ENCODE data around the gene GRAMD2A.

Gene GRAMD2A

GRCh38 chr15:72235298-72235697, 37.7 kb upstream of the GRAMD2A start:
- TF ChIP-seq, protein P1, sequence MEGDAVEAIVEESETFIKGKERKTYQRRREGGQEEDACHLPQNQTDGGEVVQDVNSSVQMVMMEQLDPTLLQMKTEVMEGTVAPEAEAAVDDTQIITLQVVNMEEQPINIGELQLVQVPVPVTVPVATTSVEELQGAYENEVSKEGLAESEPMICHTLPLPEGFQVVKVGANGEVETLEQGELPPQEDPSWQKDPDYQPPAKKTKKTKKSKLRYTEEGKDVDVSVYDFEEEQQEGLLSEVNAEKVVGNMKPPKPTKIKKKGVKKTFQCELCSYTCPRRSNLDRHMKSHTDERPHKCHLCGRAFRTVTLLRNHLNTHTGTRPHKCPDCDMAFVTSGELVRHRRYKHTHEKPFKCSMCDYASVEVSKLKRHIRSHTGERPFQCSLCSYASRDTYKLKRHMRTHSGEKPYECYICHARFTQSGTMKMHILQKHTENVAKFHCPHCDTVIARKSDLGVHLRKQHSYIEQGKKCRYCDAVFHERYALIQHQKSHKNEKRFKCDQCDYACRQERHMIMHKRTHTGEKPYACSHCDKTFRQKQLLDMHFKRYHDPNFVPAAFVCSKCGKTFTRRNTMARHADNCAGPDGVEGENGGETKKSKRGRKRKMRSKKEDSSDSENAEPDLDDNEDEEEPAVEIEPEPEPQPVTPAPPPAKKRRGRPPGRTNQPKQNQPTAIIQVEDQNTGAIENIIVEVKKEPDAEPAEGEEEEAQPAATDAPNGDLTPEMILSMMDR (IDR thresholded peaks at IDR 0.05): no peak

GRCh38 chr15:72233769-72234168, 36.2 kb upstream of the GRAMD2A start:
- TF ChIP-seq, protein P1 (IDR thresholded peaks at IDR 0.05): no peak

DNA sequence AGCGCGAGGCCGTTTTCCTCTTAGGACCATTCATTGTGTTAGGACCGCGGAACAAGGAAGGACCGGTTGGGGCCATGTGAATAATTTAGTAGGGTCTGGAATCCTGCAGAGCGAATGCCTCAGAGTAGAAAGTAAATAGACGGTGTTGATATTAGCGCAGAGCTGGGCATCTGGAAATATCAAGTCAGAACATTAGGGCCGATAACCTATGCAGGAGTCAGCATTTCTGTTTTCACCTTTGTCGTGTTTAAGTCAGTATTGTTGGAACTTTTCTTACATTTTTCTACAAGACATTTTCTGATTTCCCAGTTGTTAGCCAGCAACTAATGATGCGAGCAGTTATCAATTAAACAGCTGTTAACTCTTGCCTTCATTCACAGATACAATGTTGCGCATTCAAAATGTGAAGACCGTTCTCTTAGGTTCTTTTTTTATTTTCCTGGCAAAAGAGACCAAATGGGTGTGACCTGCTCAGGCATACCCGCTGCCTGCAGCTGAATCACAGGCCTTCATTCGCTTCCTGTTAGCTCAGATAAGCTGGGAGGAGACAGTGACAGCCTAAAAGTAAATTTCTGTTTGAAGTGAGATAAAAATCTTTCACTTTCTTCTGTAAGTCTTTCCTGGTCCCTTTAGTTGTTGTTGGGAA, 34.4 kb upstream of the GRAMD2A start:
- TF ChIP-seq, protein P1 (IDR thresholded peaks at IDR 0.05): no peak

DNA sequence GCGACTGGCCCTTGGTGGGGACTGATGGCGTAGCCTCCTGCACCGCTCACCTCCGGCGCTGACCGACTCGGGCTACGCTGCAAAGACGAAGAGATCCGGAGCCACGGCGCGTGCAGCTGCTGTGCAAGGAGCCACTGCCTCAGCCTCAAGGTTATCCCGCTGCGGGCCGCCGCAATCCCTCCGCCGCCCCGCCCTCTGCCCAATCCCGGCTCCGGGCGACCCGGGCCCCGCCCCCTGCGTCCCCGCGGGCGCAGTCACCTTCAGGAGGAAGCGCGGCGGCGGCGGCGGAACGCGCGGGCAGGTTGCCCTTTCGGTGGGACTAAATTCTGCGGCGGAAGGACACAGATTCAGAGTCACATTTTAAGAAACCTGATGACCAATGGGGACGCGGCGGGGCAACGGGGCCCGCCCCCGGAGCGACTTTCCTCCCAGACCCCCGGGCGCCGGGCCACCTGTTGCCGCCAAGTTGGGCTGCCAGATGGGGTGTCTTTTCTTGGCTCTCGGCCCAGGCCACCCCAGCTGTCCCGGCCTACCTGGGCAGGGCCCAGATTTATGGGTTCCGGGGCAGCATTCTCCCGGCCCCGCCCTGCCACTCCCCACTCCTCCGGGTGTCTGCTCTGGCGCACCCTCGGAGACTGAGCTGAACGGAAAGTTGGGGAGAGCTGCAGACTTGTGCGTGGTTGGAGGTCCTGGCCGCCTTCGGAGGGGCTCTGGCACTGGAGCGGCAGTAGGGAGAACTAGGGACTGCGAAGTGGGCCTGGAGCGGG, 33.7 kb upstream of the GRAMD2A start, which contains the start of gene PKM:
Gene PKM (minus strand): TSS at position 125 of the 767 bp plus-strand sequence. CDS start 12,093 bp downstream, outside the sequence.
- TF ChIP-seq, protein P1 (IDR thresholded peaks at IDR 0.05): no peak

DNA sequence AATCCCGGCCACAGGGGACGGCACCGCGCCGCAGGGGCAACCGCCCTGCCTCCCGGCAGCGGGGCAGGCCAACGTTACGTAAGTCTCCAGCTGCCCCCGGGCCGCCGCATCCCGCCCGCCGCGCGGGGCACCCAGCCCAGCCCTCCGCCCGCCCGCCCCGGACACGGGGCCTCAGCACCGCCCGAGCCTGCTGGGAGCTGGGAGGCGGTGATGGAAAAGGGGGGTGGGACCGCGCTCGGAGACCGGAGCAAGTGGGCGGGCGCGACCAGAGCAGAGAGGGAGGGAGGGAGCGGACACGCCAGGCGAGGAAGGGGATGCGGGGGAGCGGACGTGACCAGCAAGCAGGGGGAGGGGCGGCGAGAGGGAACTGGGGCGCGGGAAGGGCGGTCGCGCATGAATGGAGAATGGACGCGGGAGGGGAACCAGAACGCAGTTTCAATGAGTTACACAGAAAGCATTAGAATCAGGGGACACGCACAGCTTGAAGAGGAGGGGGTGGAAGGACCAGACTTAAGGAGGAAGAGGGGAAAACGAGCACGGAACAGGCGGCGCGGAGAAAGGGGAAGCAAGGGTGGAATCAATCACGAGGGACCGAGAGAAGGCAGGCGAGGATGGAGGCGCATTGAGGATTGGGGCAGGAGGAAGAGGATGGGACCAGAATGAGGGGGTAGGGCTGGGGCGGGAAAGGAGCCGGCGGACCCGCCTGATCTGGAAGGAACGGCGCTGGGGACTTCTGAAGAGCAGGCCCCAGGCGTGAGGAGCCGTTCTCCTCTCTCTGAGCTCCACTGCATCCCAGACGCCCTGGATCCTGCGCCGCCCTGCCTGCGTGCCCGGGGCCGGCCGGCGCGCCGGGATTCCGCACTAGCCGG, 32.8 kb upstream of the GRAMD2A start:
- TF ChIP-seq, protein P1 (IDR thresholded peaks at IDR 0.05): no peak

DNA sequence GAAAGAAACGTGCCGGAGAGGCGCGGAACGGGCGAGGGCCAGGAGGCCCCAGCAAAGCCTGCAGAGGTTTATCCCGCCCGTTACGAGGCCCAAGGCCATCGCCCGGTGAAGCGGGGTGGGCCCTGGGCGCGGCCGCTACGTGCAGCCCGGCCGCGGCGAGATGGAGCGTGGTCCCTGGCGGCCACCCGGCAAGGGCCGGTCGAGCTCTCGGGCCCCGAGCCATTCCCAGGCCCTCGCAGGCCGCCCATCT, 32.3 kb upstream of the GRAMD2A start:
- TF ChIP-seq, protein P1 (IDR thresholded peaks at IDR 0.05): no peak

DNA sequence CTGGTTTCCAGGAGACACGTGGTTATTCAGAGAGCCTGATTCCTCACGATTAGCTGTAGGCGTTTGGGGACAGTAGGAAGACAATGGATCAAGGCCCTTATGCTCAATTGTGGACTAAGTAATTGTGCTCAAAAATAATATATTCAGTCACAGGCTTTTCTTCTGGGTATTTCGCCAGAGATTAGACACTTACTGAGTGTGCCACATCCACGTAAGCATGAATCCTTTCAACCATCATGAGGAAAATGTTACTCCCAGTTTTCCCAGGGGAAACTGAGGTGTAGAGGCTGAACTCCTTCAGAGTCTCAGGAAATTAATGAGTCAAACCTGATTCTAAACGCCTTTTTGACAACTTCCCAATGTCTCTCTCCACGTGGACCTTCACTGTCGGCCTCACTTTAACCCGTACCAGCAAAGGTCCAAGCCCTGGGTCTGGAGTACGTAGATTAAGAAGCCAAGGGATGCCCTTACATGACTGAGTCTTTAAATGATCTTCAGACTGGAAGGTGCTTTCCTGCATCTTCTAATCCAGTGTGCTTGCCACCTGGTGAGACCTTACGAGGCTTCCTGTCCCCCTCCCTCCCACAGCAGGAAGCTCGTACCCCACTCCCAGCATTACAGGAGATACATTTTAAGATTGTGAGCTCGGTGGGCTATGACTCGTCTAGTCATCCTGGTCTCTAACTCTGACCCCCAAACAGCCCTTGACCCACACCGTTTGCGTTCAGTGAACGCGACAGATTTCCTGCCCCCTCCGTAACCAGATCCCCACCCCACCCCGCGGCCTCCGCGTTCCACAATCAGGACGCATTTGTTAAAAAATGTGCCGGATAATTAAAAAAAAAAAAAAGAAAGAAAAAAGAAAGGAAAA, 31.7 kb upstream of the GRAMD2A start:
- TF ChIP-seq, protein P1 (IDR thresholded peaks at IDR 0.05): no peak
